ENCODE results near the gene OSGIN1.

- TF ChIP-seq POLR2A (IDR thresholded peaks at IDR 0.05), result no peak
- TF ChIP-seq CTCF (IDR thresholded peaks at IDR 0.05), result no peak
Measured at GRCh38 chr16:83914091-83914710, 38.8 kb upstream of the OSGIN1 start.

All from right lobe of liver (tissue), 4 donors.